ENCODE data around the gene SDCCAG8. TPM values are rescaled to one million over a fixed set of nuclear protein-coding genes. Genes with fewer than 3 reads are reported as not detected.

The SDCCAG8 gene
- total and polyA plus RNA-seq, 2 of the 8 experiments (the other 6 are each of a cell fraction or from before 2014, with no cell fraction given) = 15.6 to 21.0 TPM

- no peak for TF ChIP-seq HDAC6 (IDR thresholded peaks at IDR 0.05; ENCODE audit: low read depth, low read length)
- TF ChIP-seq KDM4A (IDR thresholded peaks at IDR 0.05; ENCODE audit: low read depth, low read length, severe bottlenecking) = no peak
- no peak for TF ChIP-seq CHD7 (IDR thresholded peaks at IDR 0.05; ENCODE audit: insufficient replicate concordance, low read length)
Measured at GRCh38 chr1:243471026-243471685, 215.3 kb downstream of the SDCCAG8 start (continued).

Data from H1 (cell line).